Measurements from ENCODE around the gene STAG2.

DNA sequence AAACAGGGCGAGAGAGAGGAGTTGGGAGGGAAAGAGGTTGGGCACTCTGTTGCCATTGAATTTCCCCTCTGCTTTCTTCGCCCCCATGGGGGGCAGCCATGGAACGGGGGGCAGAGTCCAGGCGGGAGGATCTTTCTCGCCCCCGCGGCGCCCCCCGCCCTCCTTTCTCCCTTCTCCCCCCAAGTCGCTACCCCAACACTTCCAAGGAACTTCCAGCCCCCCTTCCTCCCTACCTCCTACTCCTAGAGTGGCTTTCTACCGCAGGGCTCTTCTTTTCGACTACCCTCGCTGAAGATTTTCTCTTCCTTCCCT, 594 bp upstream of the STAG2 start:
- TF ChIP-seq, protein P1, sequence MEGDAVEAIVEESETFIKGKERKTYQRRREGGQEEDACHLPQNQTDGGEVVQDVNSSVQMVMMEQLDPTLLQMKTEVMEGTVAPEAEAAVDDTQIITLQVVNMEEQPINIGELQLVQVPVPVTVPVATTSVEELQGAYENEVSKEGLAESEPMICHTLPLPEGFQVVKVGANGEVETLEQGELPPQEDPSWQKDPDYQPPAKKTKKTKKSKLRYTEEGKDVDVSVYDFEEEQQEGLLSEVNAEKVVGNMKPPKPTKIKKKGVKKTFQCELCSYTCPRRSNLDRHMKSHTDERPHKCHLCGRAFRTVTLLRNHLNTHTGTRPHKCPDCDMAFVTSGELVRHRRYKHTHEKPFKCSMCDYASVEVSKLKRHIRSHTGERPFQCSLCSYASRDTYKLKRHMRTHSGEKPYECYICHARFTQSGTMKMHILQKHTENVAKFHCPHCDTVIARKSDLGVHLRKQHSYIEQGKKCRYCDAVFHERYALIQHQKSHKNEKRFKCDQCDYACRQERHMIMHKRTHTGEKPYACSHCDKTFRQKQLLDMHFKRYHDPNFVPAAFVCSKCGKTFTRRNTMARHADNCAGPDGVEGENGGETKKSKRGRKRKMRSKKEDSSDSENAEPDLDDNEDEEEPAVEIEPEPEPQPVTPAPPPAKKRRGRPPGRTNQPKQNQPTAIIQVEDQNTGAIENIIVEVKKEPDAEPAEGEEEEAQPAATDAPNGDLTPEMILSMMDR (IDR thresholded peaks at IDR 0.05): no peak
- TF ChIP-seq POLR2A (IDR thresholded peaks at IDR 0.05): no peak

All from esophagus squamous epithelium (tissue), 4 donors.